CD8-positive, alpha-beta memory T cell (primary cell): ENCODE results near the gene PLA2R1. TPM values are rescaled to one million over a fixed set of nuclear protein-coding genes. Genes with fewer than 3 reads are reported as not detected.

Source experiments
- CTCF ChIA-PET: fragments of 350-600 bp; sonication (Branson Sonifier 250); formaldehyde crosslinking; loops from one replicate; lab custom pipeline; 2021; ENCODE audit warnings: antibody characterized with exemption; lab: Charles Lee
- POLR2A ChIA-PET: fragments of 350-600 bp; sonication (Branson Sonifier 250); formaldehyde crosslinking; loops from one replicate; lab custom pipeline; 2021; ENCODE audit warnings: antibody characterized with exemption; lab: Charles Lee
- DNase-seq, 5 donors: peaks; one replicate each; pipeline versions ENCODE4 v3.0.0 to v3.0.0-alpha.2; 2020 to 2022; ENCODE audit warnings: mixed read lengths in 1 of 5
- H3K27ac ChIP-seq: one replicate; pipeline ENCODE4 v1.7.0; 2013; ENCODE audit warnings: low read depth, mild to moderate bottlenecking, low read length, moderate library complexity
- H3K27me3 ChIP-seq: 2 replicates; pipeline ENCODE4 v1.7.0; 2013; ENCODE audit warnings: low read length, mild to moderate bottlenecking; ENCODE audit not compliant: insufficient read depth, poor library complexity, severe bottlenecking
- H3K36me3 ChIP-seq: 2 replicates; pipeline ENCODE4 v1.7.0; 2013; ENCODE audit warnings: mild to moderate bottlenecking, low read length, moderate library complexity; ENCODE audit not compliant: insufficient read depth
- H3K4me1 ChIP-seq: 2 replicates; pipeline ENCODE4 v1.7.0; 2013; ENCODE audit warnings: mild to moderate bottlenecking, low read length, moderate library complexity; ENCODE audit not compliant: insufficient read depth
- H3K4me3 ChIP-seq: 2 replicates; pipeline ENCODE4 v1.7.0; 2013; ENCODE audit warnings: mild to moderate bottlenecking, low read length
- H3K9me3 ChIP-seq: 2 replicates; pipeline ENCODE4 v1.7.0; 2013; ENCODE audit warnings: mild to moderate bottlenecking, low read length
- H3K27ac Mint-ChIP-seq, 8 donors: one replicate each; pipeline ENCODE4 v1.8.0; 2020 to 2021; ENCODE audit warnings: mixed read lengths in 8 of 8, mild to moderate bottlenecking in 6 of 8, inconsistent platforms in 3 of 8, moderate library complexity in 3 of 8
- H3K27me3 Mint-ChIP-seq, 2 donors: one replicate each; pipeline ENCODE4 v1.8.0; 2020 to 2021; ENCODE audit warnings: mixed read lengths in 2 of 2, mild to moderate bottlenecking in 1 of 2, moderate library complexity in 1 of 2
- H3K36me3 Mint-ChIP-seq, 3 donors: one replicate each; pipeline ENCODE4 v1.8.0; 2020 to 2021; ENCODE audit warnings: mixed read lengths in 3 of 3, inconsistent platforms in 1 of 3, mild to moderate bottlenecking in 1 of 3
- H3K4me1 Mint-ChIP-seq, 3 donors: one replicate each; pipeline ENCODE4 v1.8.0; 2020 to 2021; ENCODE audit warnings: mixed read lengths in 3 of 3, inconsistent platforms in 1 of 3, mild to moderate bottlenecking in 1 of 3
- H3K4me3 Mint-ChIP-seq, 7 donors: one replicate each; pipeline ENCODE4 v1.8.0; 2020 to 2021; ENCODE audit warnings: mixed read lengths in 7 of 7, mild to moderate bottlenecking in 6 of 7, moderate library complexity in 4 of 7, inconsistent platforms in 2 of 7
- H3K9me3 Mint-ChIP-seq, 5 donors: one replicate each; pipeline ENCODE4 v1.8.0; 2020 to 2022; ENCODE audit warnings: mixed read lengths in 5 of 5, mild to moderate bottlenecking in 3 of 5, moderate library complexity in 2 of 5, inconsistent platforms in 1 of 5
- polyA plus RNA-seq: library from polyadenylated mRNA; unstranded; fragments of 300-500 nt; fragmentation: Illumina TruSeq; gene quantifications from one replicate; pipeline ENCODE4 v1.2.3, GENCODE V29; 2021
- total RNA-seq, 2 experiments: library from RNA; stranded (reverse); gene quantifications; one replicate each; pipeline ENCODE4 v1.2.3, GENCODE V29; 2021

PLA2R1 gene
- total and polyA plus RNA-seq, 3 experiments from 2014 or later, result not detected

DNA sequence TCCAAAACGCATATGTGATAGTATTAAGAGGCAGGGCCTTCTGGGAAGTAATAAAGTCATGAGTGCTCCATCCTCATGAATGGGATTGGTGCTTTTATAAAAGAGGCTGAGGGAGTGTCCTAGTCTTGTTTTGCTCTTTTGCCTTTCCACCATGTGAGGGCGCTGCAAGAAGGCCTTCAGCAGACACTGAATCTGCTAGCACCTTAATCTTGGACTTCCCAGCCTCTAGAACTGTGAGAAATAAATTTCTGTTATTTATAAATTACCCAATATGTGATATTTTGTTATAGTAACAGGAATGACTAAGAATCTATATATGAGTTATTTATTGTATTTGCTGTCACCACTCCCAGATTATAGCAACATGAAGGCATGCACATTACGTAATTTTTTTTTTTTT, 63.5 kb downstream of the PLA2R1 start:
- CTCF ChIA-PET, result no interaction called here

DNA sequence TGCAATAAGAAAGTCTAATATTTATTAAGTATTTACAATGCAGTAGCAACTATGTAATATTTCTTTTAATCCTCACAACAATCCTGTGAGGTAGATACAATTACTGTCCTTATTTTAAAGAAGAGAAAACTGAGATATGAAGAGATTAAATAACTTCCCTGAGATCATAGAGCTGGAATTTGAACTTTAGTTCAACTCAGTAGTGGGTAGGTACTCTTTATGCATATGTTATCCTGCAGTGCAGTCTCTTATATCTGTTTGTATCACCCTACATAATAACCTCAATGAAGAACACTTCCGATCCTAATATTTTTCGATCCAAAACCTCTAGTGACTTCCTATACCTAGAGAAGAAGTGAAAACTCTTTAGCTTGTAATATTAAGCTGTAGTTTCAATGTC, 64.2 kb downstream of the PLA2R1 start:
- Mint-ChIP-seq H3K27ac (no peak overlapping the region), H3K4me1 (no peaks in the 10 kb centered on the region), H3K4me3 (no peak overlapping the region), H3K9me3 (peaks cover 0 to 7% (median 2%) of the 10 kb centered on the region in 5 donors), H3K36me3 (no peaks in the 10 kb centered on the region), H3K27me3 (peaks cover 6 to 24% of the 10 kb centered on the region in 2 donors)
- no peaks in the 10 kb centered on the region for H3K9me3 ChIP-seq
- no peak for DNase-seq
- H3K4me1 ChIP-seq, result no peaks in the 10 kb centered on the region
- ChIA-PET POLR2A (no interaction called here), CTCF (no interaction called here)
- no peaks in the 10 kb centered on the region for H3K36me3 ChIP-seq
- H3K27me3 ChIP-seq, result no peaks in the 10 kb centered on the region
- H3K27ac ChIP-seq, result no peak overlapping the region
- no peak overlapping the region for H3K4me3 ChIP-seq

More for the DNA sequence above, 63.5 kb downstream of the PLA2R1 start:
- Mint-ChIP-seq H3K4me1 (no peaks in the 10 kb centered on the region), H3K4me3 (no peak overlapping the region), H3K27me3 (peaks cover 6 to 25% of the 10 kb centered on the region in 2 donors), H3K36me3 (no peaks in the 10 kb centered on the region), H3K9me3 (peaks cover 0 to 7% (median 2%) of the 10 kb centered on the region in 5 donors), H3K27ac (no peak overlapping the region)
- Histone ChIP-seq H3K4me3 (no peak overlapping the region), H3K27me3 (no peaks in the 10 kb centered on the region), H3K36me3 (no peaks in the 10 kb centered on the region), H3K4me1 (no peaks in the 10 kb centered on the region), H3K27ac (no peak overlapping the region), H3K9me3 (no peaks in the 10 kb centered on the region)
- DNase-seq, result no peak
- POLR2A ChIA-PET, result no interaction called here

DNA sequence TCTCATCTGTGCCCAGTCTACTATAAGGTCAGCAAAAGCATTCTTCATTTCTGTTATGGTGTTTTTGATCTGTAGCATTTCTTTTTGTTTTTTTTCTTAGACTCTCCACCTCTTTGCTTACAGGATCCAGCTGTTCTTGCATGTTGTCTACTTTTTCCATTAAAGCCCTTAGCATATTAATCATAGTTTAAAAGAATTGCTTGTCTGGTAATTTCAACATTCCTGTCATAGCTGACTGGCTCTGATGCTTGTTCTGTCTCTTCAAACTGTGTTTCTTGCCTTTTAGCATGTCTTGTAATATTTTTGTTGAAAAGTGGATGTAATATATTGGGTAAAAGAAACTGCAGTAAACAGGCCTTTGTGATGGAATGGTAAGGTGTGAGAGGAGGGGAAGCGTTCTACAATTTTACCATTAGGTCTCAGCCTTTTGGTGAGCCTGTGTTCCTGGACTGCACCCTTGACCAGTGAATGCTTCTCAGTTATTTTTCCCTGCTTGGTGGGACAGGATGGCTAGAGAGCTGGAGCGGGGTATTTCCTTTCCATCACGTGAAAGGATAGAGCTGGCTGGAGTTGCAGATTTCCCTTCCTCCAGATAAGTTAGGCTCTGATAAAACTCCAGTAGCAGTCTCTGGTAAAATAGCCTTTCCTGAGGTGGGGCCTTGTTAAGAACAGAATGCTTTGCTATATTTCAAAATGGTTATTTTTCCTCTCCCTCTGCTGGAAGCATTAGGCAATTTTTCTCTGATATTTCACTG, 65.4 kb downstream of the PLA2R1 start:
- CTCF ChIA-PET, result no interaction called here

DNA sequence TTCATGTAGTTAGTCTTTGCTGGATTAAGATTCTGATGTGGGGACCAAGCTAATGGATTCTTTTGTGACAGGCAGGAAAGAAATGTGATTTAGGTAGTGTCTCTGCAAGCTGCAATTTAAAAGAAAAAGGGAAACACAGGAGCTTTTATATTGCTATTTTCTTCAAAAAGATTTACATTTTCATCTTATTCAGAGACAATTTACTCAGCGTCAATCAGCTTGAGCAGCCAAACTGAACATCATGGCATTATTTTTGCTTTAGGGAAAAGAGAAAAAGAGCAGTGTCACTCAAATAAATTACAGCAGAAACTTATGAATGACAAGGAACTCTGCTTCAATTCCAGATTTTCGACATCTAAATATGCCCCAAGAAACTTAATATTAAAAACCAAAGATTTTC, 67.4 kb downstream of the PLA2R1 start:
- Mint-ChIP-seq H3K27me3 (peaks cover 3 to 21% of the 10 kb centered on the region in 2 donors), H3K9me3 (no peaks in the 10 kb centered on the region), H3K4me1 (no peaks in the 10 kb centered on the region), H3K4me3 (no peak overlapping the region), H3K27ac (no peak overlapping the region), H3K36me3 (no peaks in the 10 kb centered on the region)
- no peaks in the 10 kb centered on the region for H3K9me3 ChIP-seq
- no peak for DNase-seq
- no peak overlapping the region for H3K27ac ChIP-seq
- no peak overlapping the region for H3K4me3 ChIP-seq
- no peaks in the 10 kb centered on the region for H3K36me3 ChIP-seq
- no peaks in the 10 kb centered on the region for H3K27me3 ChIP-seq
- CTCF ChIA-PET, result no interaction called here
- no peaks in the 10 kb centered on the region for H3K4me1 ChIP-seq
- POLR2A ChIA-PET, result no interaction called here

More for the DNA sequence above, 65.4 kb downstream of the PLA2R1 start:
- Histone ChIP-seq H3K36me3 (no peaks in the 10 kb centered on the region), H3K4me3 (no peak overlapping the region), H3K4me1 (no peaks in the 10 kb centered on the region), H3K27me3 (no peaks in the 10 kb centered on the region), H3K27ac (no peak overlapping the region), H3K9me3 (no peaks in the 10 kb centered on the region)
- Mint-ChIP-seq H3K27me3 (peaks cover 6 to 25% of the 10 kb centered on the region in 2 donors), H3K27ac (no peak overlapping the region), H3K9me3 (peaks cover 0 to 7% (median 2%) of the 10 kb centered on the region in 5 donors), H3K36me3 (no peaks in the 10 kb centered on the region), H3K4me3 (no peak overlapping the region), H3K4me1 (no peaks in the 10 kb centered on the region)
- POLR2A ChIA-PET, result no interaction called here
- DNase-seq, result no peak

DNA sequence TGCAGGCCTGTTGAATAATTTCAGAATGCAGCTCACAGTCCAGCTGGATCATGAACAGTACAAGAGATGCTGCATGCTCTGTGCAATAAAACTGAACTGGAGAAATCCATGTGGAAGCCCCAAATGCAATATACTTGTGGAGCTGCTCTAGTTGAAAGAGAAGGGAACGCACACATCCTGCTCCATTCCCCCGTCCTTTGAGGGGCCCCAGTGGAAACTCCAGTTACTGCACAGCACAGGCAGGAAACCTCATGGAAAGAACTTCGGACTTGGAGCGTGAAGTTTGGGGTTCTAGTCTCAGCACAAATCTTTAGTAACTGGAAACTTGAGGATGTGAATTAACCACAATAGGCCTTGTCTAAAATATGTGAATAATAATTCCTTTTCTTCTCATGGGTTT, 73.2 kb downstream of the PLA2R1 start:
- Histone ChIP-seq H3K9me3 (no peaks in the 10 kb centered on the region), H3K27me3 (no peaks in the 10 kb centered on the region), H3K4me3 (no peak overlapping the region), H3K27ac (no peak overlapping the region), H3K4me1 (no peaks in the 10 kb centered on the region), H3K36me3 (no peaks in the 10 kb centered on the region)
- H3K4me3 Mint-ChIP-seq, result no peak overlapping the region
- no peaks in the 10 kb centered on the region for H3K9me3 Mint-ChIP-seq
- no peaks in the 10 kb centered on the region for H3K36me3 Mint-ChIP-seq
- ChIA-PET POLR2A (no interaction called here), CTCF (no interaction called here)
- DNase-seq, result no peak
- H3K4me1 Mint-ChIP-seq, result no peaks in the 10 kb centered on the region
- H3K27me3 Mint-ChIP-seq, result peaks cover 7 to 27% of the 10 kb centered on the region in 2 donors
- no peak overlapping the region for H3K27ac Mint-ChIP-seq

DNA sequence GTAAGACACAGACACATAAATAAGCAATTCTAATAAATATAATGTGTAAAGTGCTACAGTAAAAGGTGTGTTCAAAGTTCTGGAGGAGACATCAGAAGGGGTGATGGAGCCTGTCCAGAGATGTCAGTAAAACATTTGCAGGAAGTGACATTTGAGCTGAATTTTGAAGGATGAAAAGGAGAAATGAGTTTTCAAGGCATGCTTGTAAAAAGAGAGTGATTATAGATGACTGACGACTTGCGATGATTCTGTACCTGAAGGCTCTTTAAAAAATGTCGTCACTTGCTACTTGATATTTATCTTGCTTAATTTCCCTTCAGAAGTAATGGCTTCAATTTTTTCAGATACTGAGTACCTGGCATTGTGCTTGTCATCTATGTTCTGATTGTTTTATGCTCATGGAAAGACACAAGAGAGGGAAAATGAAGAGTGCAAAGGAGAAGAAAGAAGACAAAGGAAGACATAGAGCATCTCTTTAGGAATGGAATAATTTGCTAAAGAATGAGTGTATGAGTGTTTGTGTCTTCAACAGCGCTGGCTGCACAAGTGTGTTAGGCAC, 73.9 kb downstream of the PLA2R1 start:
- no peaks in the 10 kb centered on the region for H3K9me3 ChIP-seq
- H3K27me3 ChIP-seq, result no peaks in the 10 kb centered on the region
- H3K4me1 ChIP-seq, result no peaks in the 10 kb centered on the region
- Mint-ChIP-seq H3K36me3 (no peaks in the 10 kb centered on the region), H3K27ac (no peak overlapping the region), H3K9me3 (no peaks in the 10 kb centered on the region), H3K4me1 (no peaks in the 10 kb centered on the region), H3K4me3 (no peak overlapping the region), H3K27me3 (peaks cover 7 to 26% of the 10 kb centered on the region in 2 donors)
- ChIA-PET POLR2A (no interaction called here), CTCF (no interaction called here)
- no peaks in the 10 kb centered on the region for H3K36me3 ChIP-seq
- no peak for DNase-seq
- no peak overlapping the region for H3K27ac ChIP-seq
- no peak overlapping the region for H3K4me3 ChIP-seq

GRCh38 chr2:159987181-159987580, 75.2 kb downstream of the PLA2R1 start:
- H3K27me3 ChIP-seq, result no peaks in the 10 kb centered on the region
- Mint-ChIP-seq H3K9me3 (no peaks in the 10 kb centered on the region), H3K36me3 (no peaks in the 10 kb centered on the region), H3K27me3 (peaks cover 13 to 30% of the 10 kb centered on the region in 2 donors), H3K27ac (no peak overlapping the region), H3K4me3 (no peak overlapping the region), H3K4me1 (no peaks in the 10 kb centered on the region)
- no peak for DNase-seq
- no peaks in the 10 kb centered on the region for H3K4me1 ChIP-seq
- no peaks in the 10 kb centered on the region for H3K36me3 ChIP-seq
- no peaks in the 10 kb centered on the region for H3K9me3 ChIP-seq
- CTCF ChIA-PET, result no interaction called here
- no peak overlapping the region for H3K27ac ChIP-seq
- POLR2A ChIA-PET, result no interaction called here
- no peak overlapping the region for H3K4me3 ChIP-seq

GRCh38 chr2:159985656-159986055, 76.8 kb downstream of the PLA2R1 start:
- H3K36me3 ChIP-seq, result no peaks in the 10 kb centered on the region
- no peaks in the 10 kb centered on the region for H3K9me3 ChIP-seq
- CTCF ChIA-PET, result no interaction called here
- Mint-ChIP-seq H3K9me3 (no peaks in the 10 kb centered on the region), H3K4me1 (no peaks in the 10 kb centered on the region), H3K27me3 (peaks cover 15 to 40% of the 10 kb centered on the region in 2 donors), H3K27ac (no peak overlapping the region), H3K36me3 (no peaks in the 10 kb centered on the region), H3K4me3 (no peak overlapping the region)
- H3K27me3 ChIP-seq, result no peaks in the 10 kb centered on the region
- no peak for DNase-seq
- H3K4me1 ChIP-seq, result no peaks in the 10 kb centered on the region
- no peak overlapping the region for H3K4me3 ChIP-seq
- POLR2A ChIA-PET, result no interaction called here
- no peak overlapping the region for H3K27ac ChIP-seq
